Measurements from ENCODE around the gene PRELP.

- TF ChIP-seq CTCF (IDR thresholded peaks at IDR 0.05) (no peak), SIN3A (IDR thresholded peaks at IDR 0.05; ENCODE audit: borderline replicate concordance, insufficient read depth, low read depth, low read length) (no peak), REST (IDR thresholded peaks at IDR 0.05; ENCODE audit: insufficient read depth in 1 of 2, low read depth in 2 of 2, low read length in 1 of 2) (no peak), POLR2AphosphoS5 (IDR thresholded peaks at IDR 0.05; ENCODE audit: low read depth, low read length) (no peak)
Measured at GRCh38 chr1:203526572-203526971, 51.0 kb downstream of the PRELP start.
